Small intestine (tissue), 7 donors: ENCODE measurements around the gene NDUFA9. TPM values are rescaled to one million over a fixed set of nuclear protein-coding genes. Genes with fewer than 3 reads are reported as not detected.

Source experiments
- DNase-seq, 2 donors: peaks; one replicate each; pipeline versions ENCODE4 v3.0.0 to v3.0.0-alpha.2; 2013
- FAIRE-seq: peaks from 2 replicates; lab custom pipeline; 2012; peaks lifted over from hg19 to GRCh38; lab: Jason Lieb, UNC
- H3K27ac ChIP-seq, 3 donors: one replicate each; pipeline ENCODE4 v1.5.1; 2013; ENCODE audit warnings: low read length in 2 of 3, mild to moderate bottlenecking in 2 of 3, control low read depth in 1 of 3, inconsistent platforms in 1 of 3, low read depth in 1 of 3, moderate library complexity in 1 of 3
- H3K27me3 ChIP-seq, 3 donors: one replicate each; pipeline ENCODE4 v1.6.1; 2013; ENCODE audit warnings: low read length in 3 of 3, inconsistent platforms in 1 of 3; ENCODE audit not compliant: control insufficient read depth in 3 of 3, insufficient read depth in 3 of 3
- H3K36me3 ChIP-seq, 3 donors: one replicate each; pipeline ENCODE4 v1.6.1; 2013; ENCODE audit warnings: low read length in 3 of 3, inconsistent platforms in 1 of 3, low read depth in 1 of 3, mild to moderate bottlenecking in 1 of 3, moderate library complexity in 1 of 3; ENCODE audit not compliant: control insufficient read depth in 3 of 3, insufficient read depth in 2 of 3
- H3K4me1 ChIP-seq, 3 donors: one replicate each; pipeline ENCODE4 v1.6.1; 2013; ENCODE audit warnings: low read length in 2 of 3, inconsistent platforms in 1 of 3, low read depth in 1 of 3, mild to moderate bottlenecking in 1 of 3, moderate library complexity in 1 of 3; ENCODE audit not compliant: control insufficient read depth in 3 of 3, insufficient read depth in 2 of 3
- H3K4me3 ChIP-seq, 3 donors: one replicate each; pipeline ENCODE4 v1.5.1; 2013; ENCODE audit warnings: low read length in 3 of 3, control low read depth in 1 of 3, inconsistent platforms in 1 of 3, low read depth in 1 of 3, mild to moderate bottlenecking in 1 of 3, moderate library complexity in 1 of 3
- H3K9me3 ChIP-seq, 2 donors: one replicate each; pipeline ENCODE4 v1.6.1; 2013; ENCODE audit warnings: low read depth in 1 of 2, low read length in 1 of 2; ENCODE audit not compliant: control insufficient read depth in 2 of 2, insufficient read depth in 1 of 2
- WGBS, 3 donors: extraction: QIAGEN DNeasy Blood & Tissue Kit; methylation state at CpG; one replicate each; pipeline ENCODE4 v1.1.7; 2013; 5-methylcytosine and 5-hydroxymethylcytosine counted together
- polyA plus RNA-seq, 4 donors: library from polyadenylated mRNA; stranded (reverse) in 3 of 4; unstranded in 1 of 4; fragments of 200-250 nt in 3 of 4; fragments of 120-200 nt in 1 of 4; gene quantifications; one replicate each; pipeline versions ENCODE4 v1.2.1 to v1.2.3, GENCODE V29; 2013
- donor health status: healthy with polysubstance abuse.
- donor health status: control.
- donor health status: control.
- donor health status: Bipolar disorder and iron deficiency.
- donor health status: healthy.

The NDUFA9 gene
- polyA plus RNA-seq, 4 donors, result 64.6 to 113 (median 75.9) TPM

DNA sequence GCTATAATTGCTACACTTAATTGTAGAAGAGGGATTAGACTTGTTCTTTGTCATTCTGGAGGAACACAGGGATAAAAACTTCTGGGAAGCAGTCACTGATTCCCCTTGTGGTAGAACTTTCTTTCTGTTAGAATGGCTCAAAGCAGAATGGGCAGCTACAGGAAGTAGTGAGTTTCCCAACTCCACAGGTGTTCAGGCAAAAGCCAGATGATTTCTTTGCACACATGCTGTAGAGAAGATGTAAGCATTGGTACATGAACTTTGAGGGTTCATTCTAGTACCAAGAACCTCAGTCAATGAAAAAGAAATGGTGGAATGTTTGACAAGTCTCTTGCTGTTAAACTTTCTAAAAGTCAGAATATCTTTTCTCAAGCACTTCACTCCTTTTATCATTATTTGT, 4.3 kb downstream of the NDUFA9 start:
- no peak overlapping the region for H3K27ac ChIP-seq
- DNase-seq (no peak), FAIRE-seq (no peak)
- H3K27me3 ChIP-seq, result no peaks in the 10 kb centered on the region
- H3K9me3 ChIP-seq, result no peaks in the 10 kb centered on the region
- no peak overlapping the region for H3K4me3 ChIP-seq
- H3K4me1 ChIP-seq, result peaks cover 0 to 10% (median 3%) of the 10 kb centered on the region in 3 donors
- H3K36me3 ChIP-seq, result peaks cover 10 to 21% (median 16%) of the 10 kb centered on the region in 3 donors

DNA sequence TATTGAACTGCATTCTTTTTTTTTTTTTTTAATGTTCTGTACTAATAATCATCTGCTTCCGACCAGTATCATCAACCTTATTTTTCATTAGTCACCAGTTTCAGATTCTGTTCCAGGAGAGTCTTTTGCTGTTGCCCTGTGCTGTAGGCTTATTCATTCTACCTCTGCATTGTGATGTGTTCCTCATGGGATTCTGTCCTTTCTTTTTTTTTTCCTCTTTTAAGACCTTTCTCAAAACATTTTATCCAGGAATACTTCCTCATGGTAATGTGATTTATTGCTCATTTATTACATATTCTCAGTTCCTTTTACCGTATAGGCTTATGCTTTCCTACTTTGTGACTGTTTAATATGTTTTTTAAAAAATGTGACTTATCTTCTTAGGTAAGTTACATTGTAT, 4.8 kb downstream of the NDUFA9 start:
- Histone ChIP-seq H3K4me1 (peaks cover 0 to 10% (median 3%) of the 10 kb centered on the region in 3 donors), H3K27me3 (no peaks in the 10 kb centered on the region), H3K36me3 (peaks cover 11 to 21% (median 16%) of the 10 kb centered on the region in 3 donors), H3K9me3 (no peaks in the 10 kb centered on the region), H3K27ac (no peak overlapping the region), H3K4me3 (no peak overlapping the region)
- DNase-seq (no peak), FAIRE-seq (no peak)
- WGBS, 3 donors, result 33 to 52% (median 52%) methylated on average over 2 of the region's 2 CpGs

DNA sequence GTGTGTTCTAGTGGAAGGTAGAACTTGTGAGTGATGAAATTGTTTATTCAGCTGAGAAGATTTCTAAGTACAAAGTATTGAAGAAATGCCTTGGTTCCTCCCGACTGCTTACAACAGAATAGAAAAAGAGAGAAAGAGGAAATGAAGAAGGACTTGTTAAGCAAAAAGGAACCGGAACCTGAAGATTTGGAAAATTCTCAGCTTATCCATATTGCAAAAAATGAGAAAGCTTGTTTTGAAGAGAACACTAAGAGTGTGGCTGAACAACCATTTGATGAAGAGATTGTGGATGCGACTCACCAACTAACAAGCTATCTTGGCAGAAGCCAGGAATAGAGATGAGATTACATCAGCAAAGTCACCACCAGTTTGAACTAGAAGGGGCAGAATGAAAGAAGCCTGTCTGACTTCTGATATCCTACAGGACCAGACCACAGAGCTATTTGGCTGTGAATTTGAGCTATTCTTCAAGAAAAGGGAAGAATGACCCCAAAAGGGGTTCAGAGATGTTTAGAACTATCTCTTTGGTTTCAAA, 15.1 kb downstream of the NDUFA9 start:
- Histone ChIP-seq H3K4me1 (no peaks in the 10 kb centered on the region), H3K4me3 (no peak overlapping the region), H3K36me3 (peaks cover 17 to 44% (median 33%) of the 10 kb centered on the region in 3 donors), H3K9me3 (no peaks in the 10 kb centered on the region), H3K27me3 (no peaks in the 10 kb centered on the region), H3K27ac (no peak overlapping the region)
- DNase-seq (no peak), FAIRE-seq (no peak)
- WGBS, 3 donors, result 63 to 84% (median 66%) methylated on average over 3 of the region's 3 CpGs

DNA sequence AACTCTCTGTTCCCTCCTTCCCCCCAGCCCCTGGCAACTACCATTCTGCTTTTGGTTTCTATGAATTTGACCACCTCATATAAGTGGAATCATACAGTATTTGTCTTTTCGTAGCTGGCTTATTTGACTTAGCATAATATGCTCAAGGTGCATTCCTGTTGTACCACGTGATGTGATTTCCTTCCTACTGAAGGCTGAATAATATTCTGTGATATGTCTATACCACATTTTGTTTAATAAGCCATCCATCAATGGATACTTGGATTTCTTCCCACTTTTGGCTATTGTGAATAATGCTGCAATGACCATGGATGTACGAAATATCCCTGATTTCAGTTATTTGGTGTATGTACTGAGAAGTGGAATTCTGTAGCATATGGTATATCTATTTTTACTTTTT, 16.3 kb downstream of the NDUFA9 start:
- Histone ChIP-seq H3K4me1 (no peaks in the 10 kb centered on the region), H3K9me3 (no peaks in the 10 kb centered on the region), H3K27ac (no peak overlapping the region), H3K27me3 (no peaks in the 10 kb centered on the region), H3K36me3 (peaks cover 17 to 37% (median 33%) of the 10 kb centered on the region in 3 donors), H3K4me3 (no peak overlapping the region)
- FAIRE-seq (no peak), DNase-seq (no peak)
- 94 to 95% (median 94%) methylated on average over 3 of the region's 3 CpGs for WGBS, 3 donors

DNA sequence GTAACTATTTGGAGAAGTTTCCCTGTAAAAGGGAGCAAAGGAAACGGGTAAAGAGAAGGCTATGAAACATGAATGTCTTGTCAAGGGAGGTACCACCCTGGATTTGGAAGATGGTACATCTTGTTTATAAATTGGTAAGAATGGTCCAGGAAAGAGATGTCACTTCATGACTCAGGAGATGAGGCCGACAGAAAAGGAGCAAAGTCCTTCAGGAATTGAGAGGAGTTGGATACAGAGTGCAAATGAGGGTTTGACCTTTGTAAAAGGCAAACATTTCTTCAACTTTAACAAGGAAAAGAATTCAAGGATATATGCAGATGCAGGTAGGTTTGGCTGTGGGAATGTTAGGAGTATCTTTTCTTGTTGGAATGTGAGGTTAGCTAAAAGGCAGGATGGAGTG, 30.8 kb downstream of the NDUFA9 start:
- Histone ChIP-seq H3K9me3 (no peaks in the 10 kb centered on the region), H3K27ac (no peak overlapping the region), H3K4me3 (no peak overlapping the region), H3K27me3 (no peaks in the 10 kb centered on the region), H3K36me3 (peaks cover 3 to 13% (median 8%) of the 10 kb centered on the region in 3 donors), H3K4me1 (no peaks in the 10 kb centered on the region)
- DNase-seq (peak in 1 of 2 donors; percentile 35), FAIRE-seq (no peak)
- 59 to 72% (median 68%) methylated on average over 2 of the region's 2 CpGs for WGBS, 3 donors

DNA sequence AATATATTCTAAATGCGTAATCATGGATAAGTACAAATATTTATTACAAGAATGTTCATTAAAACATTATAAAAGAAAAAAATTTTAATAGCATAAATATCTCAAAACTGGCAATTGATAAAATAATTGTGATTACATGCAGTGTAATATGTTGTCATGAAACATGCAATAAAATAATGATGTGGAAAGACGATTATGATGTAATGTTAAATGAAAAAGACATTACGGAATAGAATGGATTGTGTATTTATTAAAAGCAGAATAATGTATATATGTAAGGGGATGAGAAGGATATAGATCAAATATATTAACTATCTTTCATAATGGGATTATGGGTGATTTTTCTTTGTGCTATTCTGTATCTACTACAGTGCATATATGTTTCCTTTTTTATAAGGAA, 32.8 kb downstream of the NDUFA9 start:
- no peak for FAIRE-seq
- peaks cover 10 to 30% (median 17%) of the 10 kb centered on the region in 3 donors for H3K36me3 ChIP-seq
- WGBS, 3 donors, result 81 to 98% (median 97%) methylated on average over 3 of the region's 3 CpGs

DNA sequence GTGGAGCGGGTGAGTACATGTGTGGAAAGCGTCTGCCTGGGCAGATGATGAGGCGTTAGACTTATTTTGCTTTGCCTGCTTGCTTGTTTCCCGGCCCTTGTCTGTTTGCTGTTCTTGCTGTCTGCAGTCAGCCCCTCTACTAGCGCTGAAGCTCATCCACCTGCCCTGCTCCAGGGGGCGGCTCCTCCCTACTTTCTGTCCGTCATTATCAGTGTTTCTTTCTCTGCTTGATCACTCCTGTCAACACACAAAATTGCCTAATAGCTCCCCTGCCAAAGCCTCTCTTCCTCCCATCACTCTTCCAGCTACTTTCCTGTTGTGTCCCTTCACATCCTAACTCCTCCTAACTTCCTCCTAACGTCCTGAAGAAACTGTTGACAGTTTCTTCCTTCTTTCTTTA, 36.4 kb downstream of the NDUFA9 start:
- peaks cover 16 to 38% (median 23%) of the 10 kb centered on the region in 3 donors for H3K36me3 ChIP-seq
- peaks cover 0 to 3% of the 10 kb centered on the region in 2 donors for H3K9me3 ChIP-seq
- no peaks in the 10 kb centered on the region for H3K27me3 ChIP-seq
- no peaks in the 10 kb centered on the region for H3K4me1 ChIP-seq
- FAIRE-seq (no peak), DNase-seq (no peak)
- no peak overlapping the region for H3K27ac ChIP-seq
- H3K4me3 ChIP-seq, result no peak overlapping the region
- WGBS, 3 donors, result 90 to 96% (median 92%) methylated on average over 8 of the region's 8 CpGs

More for the DNA sequence above, 32.8 kb downstream of the NDUFA9 start:
- Histone ChIP-seq H3K27ac (no peak overlapping the region), H3K9me3 (no peaks in the 10 kb centered on the region), H3K27me3 (no peaks in the 10 kb centered on the region), H3K4me3 (no peak overlapping the region), H3K4me1 (no peaks in the 10 kb centered on the region)
- DNase-seq, result no peak

DNA sequence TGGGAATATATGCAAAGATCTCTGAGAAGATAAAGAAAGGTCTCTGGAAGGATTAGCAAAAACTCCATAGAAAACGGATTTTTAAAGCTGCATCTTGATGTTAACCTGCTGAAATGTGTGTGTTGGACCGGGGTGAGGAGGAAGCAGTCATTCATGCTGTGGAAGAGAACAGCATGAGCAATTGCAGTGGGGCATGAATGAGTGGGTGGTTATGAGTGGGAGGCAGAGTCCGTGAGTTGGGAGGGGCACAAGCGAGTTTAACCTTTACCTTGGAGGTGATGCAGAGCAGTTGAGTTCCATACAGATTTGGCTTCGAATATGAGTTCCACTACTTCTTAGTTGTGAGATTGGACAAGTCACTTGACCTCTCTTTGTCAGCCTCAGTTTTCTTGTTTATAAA, 41.8 kb downstream of the NDUFA9 start:
- no peaks in the 10 kb centered on the region for H3K27me3 ChIP-seq
- H3K4me3 ChIP-seq, result no peak overlapping the region
- H3K27ac ChIP-seq, result no peak overlapping the region
- H3K4me1 ChIP-seq, result no peaks in the 10 kb centered on the region
- no peak for DNase-seq
- H3K36me3 ChIP-seq, result peaks cover 7 to 16% (median 15%) of the 10 kb centered on the region in 3 donors
- FAIRE-seq, result no peak
- peaks cover 0 to 3% of the 10 kb centered on the region in 2 donors for H3K9me3 ChIP-seq
- WGBS, 3 donors, result 93 to 96% (median 95%) methylated on average over 5 of the region's 5 CpGs
